ENCODE measurements around the gene UHRF1. TPM values are rescaled to one million over a fixed set of nuclear protein-coding genes. Genes with fewer than 3 reads are reported as not detected.

Gene UHRF1
- total RNA-seq, 1 experiment from 2014 or later: 109 TPM

DNA sequence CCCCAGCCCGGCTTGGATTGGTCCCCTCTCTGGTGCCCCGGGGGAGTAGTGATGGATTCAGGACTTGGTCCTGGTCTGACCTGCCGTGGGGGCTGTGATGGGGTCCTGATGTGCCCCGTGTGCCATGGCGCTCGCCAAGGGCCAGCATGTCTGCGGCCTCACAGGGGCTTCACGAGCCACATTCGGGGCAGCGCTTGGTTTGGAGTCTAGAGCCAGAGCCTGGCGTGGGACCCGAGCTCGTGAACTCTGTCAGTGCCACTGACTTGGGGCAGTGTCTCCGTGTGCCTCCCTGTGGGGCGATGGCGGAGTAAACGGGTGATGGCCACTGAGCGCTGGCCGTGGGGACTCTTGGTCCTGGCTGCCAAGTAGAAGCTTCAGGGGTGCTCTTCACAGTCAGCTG lies 76.8 kb downstream of the UHRF1 start:
- intact Hi-C loops (cut with micrococcal nuclease): no loop called here
- no peak overlapping the region for H3K4me2 ChIP-seq (ENCODE audit: low read length)
- no peaks in the 10 kb centered on the region for H3K27me3 ChIP-seq (ENCODE audit: insufficient read depth, low read length)
- no TSS peak for BruUV-seq (replicated peaks)
- POLR2A ChIA-PET: no interaction called here
- H3K36me3 ChIP-seq (ENCODE audit: control insufficient read depth in 1 of 2, insufficient read depth in 2 of 2, low read length in 2 of 2): no peaks in the 10 kb centered on the region
- no peak overlapping the region for H2AFZ ChIP-seq (ENCODE audit: low read depth, low read length, poor library complexity, severe bottlenecking)
- no peaks in the 10 kb centered on the region for H4K20me1 ChIP-seq (ENCODE audit: insufficient read depth)
- CTCF ChIA-PET: interaction anchor here (2.1 kb wide), 1 partner anchor 16 kb away, joined by 8 read pairs; no protein-coding TSS in a partner anchor
- H3K4me1 ChIP-seq (ENCODE audit: control insufficient read depth in 1 of 2, insufficient read depth in 2 of 2, low read length in 2 of 2): peaks cover 4 to 18% of the 10 kb centered on the region in 2 experiments; a peak in 3 of 4 replicates
- RAD21 ChIA-PET (ENCODE audit: low non-redundant PET in 1 of 2, low total read pairs in 2 of 2, uncharacterized antibody in 2 of 2, unreplicated experiment in 2 of 2): no interaction called here
- H3K4me3 ChIP-seq (replicated peaks in 1 of 2; ENCODE audit: low read depth in 1 of 2, low read length in 2 of 2): no peak overlapping the region
- DNase-seq (ENCODE audit: low read depth, low spot score) (no peak), ATAC-seq (no peak)
- H3K9me2 ChIP-seq (ENCODE audit: insufficient read depth): no peaks in the 10 kb centered on the region
- H3K9ac ChIP-seq (ENCODE audit: low read length): no peak overlapping the region
- no peaks in the 10 kb centered on the region for H3K9me3 ChIP-seq (ENCODE audit: control insufficient read depth in 1 of 2, insufficient read depth in 1 of 2, low read depth in 1 of 2, low read length in 2 of 2)
- TF ChIP-seq SIN3A (IDR thresholded peaks at IDR 0.05; ENCODE audit: low read depth): no peak
- no peak for TF ChIP-seq POLR2A (IDR thresholded peaks at IDR 0.05; ENCODE audit: borderline replicate concordance, extremely low read depth, insufficient read depth, insufficient read length)
- TF ChIP-seq SRF (IDR thresholded peaks at IDR 0.05; ENCODE audit: low read depth): no peak
- TF ChIP-seq EZH2phosphoT487 (IDR thresholded peaks at IDR 0.05; ENCODE audit: borderline replicate concordance): no peak
- no peak for TF ChIP-seq CEBPB (IDR thresholded peaks at IDR 0.05; ENCODE audit: low read depth)
- no peak for TF ChIP-seq ZNF274 (IDR thresholded peaks at IDR 0.05; ENCODE audit: low read depth, low read length)
- no peak for TF ChIP-seq POLR2AphosphoS5 (IDR thresholded peaks at IDR 0.05; ENCODE audit: low read depth, low read length)
- no peak for TF ChIP-seq ZFX (IDR thresholded peaks at IDR 0.05)
- no peak for TF ChIP-seq EZH2 (IDR thresholded peaks at IDR 0.05)
- TF ChIP-seq, protein P1, sequence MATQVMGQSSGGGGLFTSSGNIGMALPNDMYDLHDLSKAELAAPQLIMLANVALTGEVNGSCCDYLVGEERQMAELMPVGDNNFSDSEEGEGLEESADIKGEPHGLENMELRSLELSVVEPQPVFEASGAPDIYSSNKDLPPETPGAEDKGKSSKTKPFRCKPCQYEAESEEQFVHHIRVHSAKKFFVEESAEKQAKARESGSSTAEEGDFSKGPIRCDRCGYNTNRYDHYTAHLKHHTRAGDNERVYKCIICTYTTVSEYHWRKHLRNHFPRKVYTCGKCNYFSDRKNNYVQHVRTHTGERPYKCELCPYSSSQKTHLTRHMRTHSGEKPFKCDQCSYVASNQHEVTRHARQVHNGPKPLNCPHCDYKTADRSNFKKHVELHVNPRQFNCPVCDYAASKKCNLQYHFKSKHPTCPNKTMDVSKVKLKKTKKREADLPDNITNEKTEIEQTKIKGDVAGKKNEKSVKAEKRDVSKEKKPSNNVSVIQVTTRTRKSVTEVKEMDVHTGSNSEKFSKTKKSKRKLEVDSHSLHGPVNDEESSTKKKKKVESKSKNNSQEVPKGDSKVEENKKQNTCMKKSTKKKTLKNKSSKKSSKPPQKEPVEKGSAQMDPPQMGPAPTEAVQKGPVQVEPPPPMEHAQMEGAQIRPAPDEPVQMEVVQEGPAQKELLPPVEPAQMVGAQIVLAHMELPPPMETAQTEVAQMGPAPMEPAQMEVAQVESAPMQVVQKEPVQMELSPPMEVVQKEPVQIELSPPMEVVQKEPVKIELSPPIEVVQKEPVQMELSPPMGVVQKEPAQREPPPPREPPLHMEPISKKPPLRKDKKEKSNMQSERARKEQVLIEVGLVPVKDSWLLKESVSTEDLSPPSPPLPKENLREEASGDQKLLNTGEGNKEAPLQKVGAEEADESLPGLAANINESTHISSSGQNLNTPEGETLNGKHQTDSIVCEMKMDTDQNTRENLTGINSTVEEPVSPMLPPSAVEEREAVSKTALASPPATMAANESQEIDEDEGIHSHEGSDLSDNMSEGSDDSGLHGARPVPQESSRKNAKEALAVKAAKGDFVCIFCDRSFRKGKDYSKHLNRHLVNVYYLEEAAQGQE (IDR thresholded peaks at IDR 0.05; ENCODE audit: low read depth): no peak
- TF ChIP-seq, protein P2, sequence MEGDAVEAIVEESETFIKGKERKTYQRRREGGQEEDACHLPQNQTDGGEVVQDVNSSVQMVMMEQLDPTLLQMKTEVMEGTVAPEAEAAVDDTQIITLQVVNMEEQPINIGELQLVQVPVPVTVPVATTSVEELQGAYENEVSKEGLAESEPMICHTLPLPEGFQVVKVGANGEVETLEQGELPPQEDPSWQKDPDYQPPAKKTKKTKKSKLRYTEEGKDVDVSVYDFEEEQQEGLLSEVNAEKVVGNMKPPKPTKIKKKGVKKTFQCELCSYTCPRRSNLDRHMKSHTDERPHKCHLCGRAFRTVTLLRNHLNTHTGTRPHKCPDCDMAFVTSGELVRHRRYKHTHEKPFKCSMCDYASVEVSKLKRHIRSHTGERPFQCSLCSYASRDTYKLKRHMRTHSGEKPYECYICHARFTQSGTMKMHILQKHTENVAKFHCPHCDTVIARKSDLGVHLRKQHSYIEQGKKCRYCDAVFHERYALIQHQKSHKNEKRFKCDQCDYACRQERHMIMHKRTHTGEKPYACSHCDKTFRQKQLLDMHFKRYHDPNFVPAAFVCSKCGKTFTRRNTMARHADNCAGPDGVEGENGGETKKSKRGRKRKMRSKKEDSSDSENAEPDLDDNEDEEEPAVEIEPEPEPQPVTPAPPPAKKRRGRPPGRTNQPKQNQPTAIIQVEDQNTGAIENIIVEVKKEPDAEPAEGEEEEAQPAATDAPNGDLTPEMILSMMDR (IDR thresholded peaks at IDR 0.05 in 2 of 3, conservative IDR thresholded peaks at IDR 0.05 in 1 of 3; ENCODE audit: borderline replicate concordance in 1 of 3, insufficient read depth in 1 of 3, low read depth in 2 of 3, low read length in 2 of 3): no peak
- TF ChIP-seq RAD21 (IDR thresholded peaks at IDR 0.05; ENCODE audit: low read depth): no peak
- peaks cover 36% of the 10 kb centered on the region for H3K79me2 ChIP-seq (ENCODE audit: insufficient read depth, low read length)
- no peak overlapping the region for H3K27ac ChIP-seq (ENCODE audit: low read depth, low read length)
